ENCODE measurements around the gene RHBDF1. TPM values are rescaled to one million over a fixed set of nuclear protein-coding genes. Genes with fewer than 3 reads are reported as not detected.

RHBDF1 gene
- polyA plus RNA-seq, 1 donor from 2014 or later: 0.21 TPM

GRCh38 chr16:60929-61878 is 11.2 kb downstream of the RHBDF1 start (continued):
- no peak for TF ChIP-seq REST (IDR thresholded peaks at IDR 0.05; ENCODE audit: borderline replicate concordance)

- TF ChIP-seq EZH2 (IDR thresholded peaks at IDR 0.05; ENCODE audit: borderline replicate concordance, insufficient read depth, low read length, poor library complexity, severe bottlenecking) (no peak), REST (IDR thresholded peaks at IDR 0.05; ENCODE audit: borderline replicate concordance) (no peak), MXI1 (conservative IDR thresholded peaks at IDR 0.05; ENCODE audit: poor library complexity, severe bottlenecking) (no peak), CTCF (IDR thresholded peaks at IDR 0.05; ENCODE audit: poor library complexity, severe bottlenecking) (no peak), RAD21 (conservative IDR thresholded peaks at IDR 0.05) (no peak), SMC3 (conservative IDR thresholded peaks at IDR 0.05; ENCODE audit: poor library complexity) (no peak), EP300 (conservative IDR thresholded peaks at IDR 0.05; ENCODE audit: poor library complexity, severe bottlenecking) (no peak), POLR2AphosphoS5 (IDR thresholded peaks at IDR 0.05) (no peak), TAF1 (IDR thresholded peaks at IDR 0.05; ENCODE audit: low read depth) (no peak)
- no peaks in the 10 kb centered on the region for H3K27me3 ChIP-seq (ENCODE audit: insufficient read depth, low read depth, low read length)
- no peak overlapping the region for H3K4me3 ChIP-seq (ENCODE audit: low read length)
- no peaks in the 10 kb centered on the region for H3K36me3 ChIP-seq (ENCODE audit: insufficient read depth, low read length)
- no peaks in the 10 kb centered on the region for H4K20me1 ChIP-seq (ENCODE audit: insufficient read depth)
- no peaks in the 10 kb centered on the region for H3K9me2 ChIP-seq (ENCODE audit: insufficient read depth, low read length)
- H3K9me3 ChIP-seq (ENCODE audit: low read length): no peaks in the 10 kb centered on the region
- no peaks in the 10 kb centered on the region for H3F3A ChIP-seq (ENCODE audit: insufficient read depth, low read length, poor library complexity, severe bottlenecking)
- no peaks in the 10 kb centered on the region for H3K79me2 ChIP-seq (replicated peaks; ENCODE audit: insufficient read depth, low read length)
- no peak overlapping the region for H3K27ac ChIP-seq (ENCODE audit: low read length)
- H3K9ac ChIP-seq (ENCODE audit: low read length): no peak overlapping the region
- H2AFZ ChIP-seq (ENCODE audit: low read depth, low read length): no peak overlapping the region
- H3K4me2 ChIP-seq (ENCODE audit: low read length): no peak overlapping the region
Measured at GRCh38 chr16:60166-60565, 12.3 kb downstream of the RHBDF1 start.
